Measurements from ENCODE around the gene JAGN1.
"Not testable (repeated sequence)": the region's sequence is repeated elsewhere in the genome, so short reads cannot be mapped to it uniquely, and the experiment has no call there.

JAGN1 gene

GRCh38 chr3:9863058-9863772 is 27.2 kb upstream of the JAGN1 start:
- peak overlapping the region; percentile 33; the same call in 1 of the 2 replicates for H3K27ac ChIP-seq
- TF ChIP-seq CTCF (conservative IDR thresholded peaks at IDR 0.05), result no peak

- H3K27ac ChIP-seq, result no peak overlapping the region
- TF ChIP-seq CTCF (conservative IDR thresholded peaks at IDR 0.05), result no peak
These were observed 26.0 kb upstream of the JAGN1 start for GRCh38 chr3:9864200-9864927.

GRCh38 chr3:9865125-9865637 is 25.2 kb upstream of the JAGN1 start:
- not testable (repeated sequence) for H3K27ac ChIP-seq

GRCh38 chr3:9866639-9867038 is 23.8 kb upstream of the JAGN1 start:
- TF ChIP-seq CTCF (conservative IDR thresholded peaks at IDR 0.05), result no peak

GRCh38 chr3:9867106-9867505 is 23.3 kb upstream of the JAGN1 start:
- no peak for TF ChIP-seq CTCF (conservative IDR thresholded peaks at IDR 0.05)
- no peak overlapping the region for H3K27ac ChIP-seq

More at GRCh38 chr3:9866639-9867038, 23.8 kb upstream of the JAGN1 start:
- H3K27ac ChIP-seq, result no peak overlapping the region

GRCh38 chr3:9869955-9870354 is 20.5 kb upstream of the JAGN1 start:
- TF ChIP-seq CTCF (conservative IDR thresholded peaks at IDR 0.05), result no peak
- no peak overlapping the region for H3K27ac ChIP-seq

GRCh38 chr3:9870978-9871377 is 19.4 kb upstream of the JAGN1 start:
- no peak for TF ChIP-seq CTCF (conservative IDR thresholded peaks at IDR 0.05)
- no peak overlapping the region for H3K27ac ChIP-seq

- not testable (repeated sequence) for H3K27ac ChIP-seq
These were observed 18.3 kb upstream of the JAGN1 start for GRCh38 chr3:9872067-9872466.

Measured in VCaP (cell line).